ENCODE data around the gene CAMK4. TPM values are rescaled to one million over a fixed set of nuclear protein-coding genes. Genes with fewer than 3 reads are reported as not detected.
"Not testable (repeated sequence)": the region's sequence is repeated elsewhere in the genome, so short reads cannot be mapped to it uniquely, and the experiment has no call there.

The CAMK4 gene
- total RNA-seq, 1 donor from 2014 or later, result 12.0 TPM

- no peak for DNase-seq (ENCODE audit: low spot score)
These were observed 31.9 kb downstream of the CAMK4 start for GRCh38 chr5:111256128-111256527.

DNA sequence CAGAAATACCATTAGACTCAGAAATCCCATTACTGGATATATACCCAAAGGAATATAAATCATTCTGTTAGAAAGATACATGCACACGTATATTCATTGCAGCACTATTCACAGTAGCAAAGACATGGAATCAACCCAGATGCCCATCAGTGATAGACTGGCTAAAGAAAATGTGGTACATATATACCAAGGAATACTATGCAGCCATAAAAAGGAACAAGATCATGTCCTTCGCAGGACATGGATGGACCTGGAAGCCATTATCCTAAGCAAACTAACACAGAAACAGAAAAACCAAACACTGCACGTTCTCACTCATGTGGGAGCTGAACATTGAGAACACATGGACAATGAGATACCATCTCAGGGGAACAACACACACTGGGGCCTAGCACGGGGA is 33.4 kb downstream of the CAMK4 start:
- DNase-seq (ENCODE audit: low spot score), result not testable (repeated sequence)

- DNase-seq (ENCODE audit: low spot score), result no peak
These were observed 35.5 kb downstream of the CAMK4 start for GRCh38 chr5:111259636-111260035.

GRCh38 chr5:111261610-111262009 is 37.4 kb downstream of the CAMK4 start:
- DNase-seq (ENCODE audit: low spot score), result no peak

DNA sequence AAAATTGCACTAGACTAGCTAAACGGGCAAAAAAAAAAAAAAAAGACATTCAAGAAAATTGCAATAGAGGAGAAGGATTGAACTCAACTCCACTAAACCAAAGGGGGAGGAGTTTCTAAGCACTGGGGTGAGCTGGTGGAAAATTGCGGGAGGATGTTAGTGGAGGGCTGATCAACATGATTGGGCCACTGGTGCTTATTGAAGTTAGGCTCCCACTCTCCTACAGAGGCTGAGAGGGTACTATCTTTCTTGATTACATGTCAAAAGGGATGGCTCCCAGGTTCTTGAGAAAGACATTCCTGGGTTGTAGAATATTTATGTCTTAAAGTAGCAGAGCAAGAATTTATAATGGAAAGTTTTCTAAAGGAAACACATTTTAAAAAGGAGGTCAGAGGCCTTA is 38.0 kb downstream of the CAMK4 start:
- no peak for DNase-seq (ENCODE audit: low spot score)

GRCh38 chr5:111262815-111263214 is 38.6 kb downstream of the CAMK4 start:
- no peak for DNase-seq (ENCODE audit: low spot score)

DNA sequence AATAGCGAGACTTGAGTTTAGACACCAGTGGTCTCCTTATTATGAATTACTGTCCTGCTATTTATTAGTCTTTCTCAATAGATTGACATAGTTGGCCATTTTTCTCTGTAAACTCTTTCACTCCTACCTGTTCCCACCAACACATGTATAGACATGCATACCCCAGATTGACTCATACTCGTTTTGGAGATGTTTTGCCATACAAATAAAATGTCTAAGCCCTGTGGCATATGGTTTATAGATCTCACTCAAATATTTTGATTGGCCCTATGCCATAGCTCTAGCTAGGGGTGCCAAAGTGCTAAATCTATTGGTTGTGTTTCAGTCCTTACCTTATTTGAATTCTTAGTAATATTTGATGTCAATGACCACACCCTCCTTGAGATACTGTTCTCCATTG is 42.3 kb downstream of the CAMK4 start:
- DNase-seq (ENCODE audit: low spot score), result no peak

- DNase-seq (ENCODE audit: low spot score), result no peak
These were observed 44.1 kb downstream of the CAMK4 start for GRCh38 chr5:111268300-111268699.

DNA sequence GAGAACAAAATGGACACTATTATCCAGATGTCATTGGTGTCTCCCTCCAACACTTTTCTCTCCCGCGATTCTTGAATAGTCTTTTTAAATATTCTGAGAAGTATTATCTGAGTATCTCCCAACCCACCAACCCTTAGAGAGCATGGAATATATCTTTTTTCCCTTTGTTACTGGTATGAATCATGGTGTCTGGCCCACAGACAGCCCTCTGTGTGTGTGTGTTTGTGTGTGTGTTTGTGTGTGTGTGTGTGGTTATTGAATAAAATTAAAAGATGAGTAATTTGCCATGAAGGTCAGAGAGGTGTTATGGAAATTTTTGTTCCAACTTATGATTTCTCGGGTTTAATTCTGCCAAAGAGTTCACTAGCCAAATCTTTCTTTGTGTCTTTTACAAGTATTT is 47.7 kb downstream of the CAMK4 start:
- DNase-seq (ENCODE audit: low spot score), result no peak

DNA sequence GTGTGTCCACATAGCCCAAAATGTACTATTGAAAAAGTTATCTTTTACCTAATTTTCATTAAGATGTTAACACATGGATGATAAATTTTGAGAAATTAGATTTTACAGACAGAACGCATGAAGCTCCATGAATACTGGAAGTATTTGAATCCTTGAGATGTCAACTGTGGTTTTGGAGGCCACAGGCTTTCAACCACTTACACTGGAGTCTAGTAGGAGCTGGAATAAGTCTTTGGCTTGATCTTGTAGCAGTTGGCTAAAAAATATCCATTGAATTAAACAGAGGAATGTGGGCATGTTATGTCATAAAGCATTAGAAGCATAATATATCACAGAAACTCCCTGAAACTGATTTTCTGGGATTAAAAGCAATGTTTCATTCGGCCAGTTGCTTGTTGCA is 52.9 kb downstream of the CAMK4 start:
- DNase-seq (ENCODE audit: low spot score), result no peak

GRCh38 chr5:111278858-111279504 is 54.8 kb downstream of the CAMK4 start:
- DNase-seq (ENCODE audit: low spot score), result no peak

DNA sequence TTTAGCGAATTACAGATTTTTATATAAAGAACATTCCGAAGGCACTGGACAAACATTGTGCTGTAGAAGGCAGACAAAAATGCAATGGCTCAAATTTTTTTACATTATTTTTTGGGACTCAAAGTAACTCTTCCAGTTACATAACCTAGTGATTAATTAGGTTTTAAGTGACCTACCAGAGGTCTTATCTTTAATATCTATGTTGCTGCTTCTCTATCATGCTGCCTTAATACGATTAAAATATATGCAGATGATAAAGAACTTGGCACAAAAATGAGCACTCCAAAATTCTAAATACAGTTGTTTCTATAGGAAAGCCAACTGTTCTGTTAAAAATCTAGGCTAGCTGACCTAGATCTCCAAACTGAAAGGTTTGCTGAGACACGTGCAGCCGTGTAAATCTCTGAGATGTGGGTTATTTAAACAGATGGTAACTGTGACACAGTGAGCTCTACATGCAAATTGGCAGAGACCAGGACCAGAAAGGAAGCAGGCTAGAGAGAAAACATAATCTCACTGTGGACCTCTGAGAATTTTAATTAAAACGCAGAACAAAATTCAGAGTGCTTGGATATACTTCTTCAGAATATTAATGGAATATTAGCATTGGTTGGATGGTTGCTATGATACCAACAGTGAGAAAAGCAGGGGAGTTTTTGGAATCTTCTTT is 56.2 kb downstream of the CAMK4 start:
- DNase-seq (ENCODE audit: low spot score), result no peak

GRCh38 chr5:111282798-111283197 is 58.6 kb downstream of the CAMK4 start:
- no peak for DNase-seq (ENCODE audit: low spot score)

DNA sequence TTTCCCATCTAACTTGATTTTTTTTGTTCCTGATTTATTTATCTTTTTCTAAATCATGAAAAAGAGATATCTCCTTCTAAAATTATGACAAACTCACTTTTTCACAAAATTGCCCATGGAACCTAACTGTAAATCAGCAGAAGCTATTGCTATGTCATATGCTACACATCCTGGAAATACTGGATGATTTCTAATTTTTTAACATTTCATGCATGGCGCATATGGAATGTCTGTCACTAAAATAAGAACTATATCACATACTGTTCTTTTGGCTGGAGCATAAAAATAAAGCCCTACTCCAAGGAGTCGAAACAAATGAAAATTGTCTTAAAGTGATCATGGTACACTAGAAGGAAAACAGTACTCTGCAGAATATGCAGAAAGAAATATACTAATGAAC is 60.6 kb downstream of the CAMK4 start:
- no peak for DNase-seq (ENCODE audit: low spot score)

DNA sequence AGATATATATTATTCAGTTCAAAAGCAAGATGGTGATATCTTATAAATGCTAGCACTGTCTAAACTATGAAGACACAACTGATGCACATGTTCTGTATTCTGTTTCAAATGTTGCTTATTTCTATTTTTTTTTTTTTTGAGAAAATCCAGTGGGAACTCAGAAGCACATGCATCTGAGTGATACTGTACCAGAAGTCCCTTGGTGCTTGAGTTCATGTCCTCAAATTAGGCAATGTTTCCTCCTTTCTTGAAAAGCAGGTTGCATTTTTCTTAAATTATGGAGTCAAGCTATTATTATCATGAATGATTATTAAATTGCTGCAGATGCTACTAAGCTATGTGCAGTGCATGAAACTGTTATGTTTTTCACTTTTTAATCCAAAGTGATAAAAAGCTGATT is 70.4 kb downstream of the CAMK4 start:
- DNase-seq (ENCODE audit: low spot score), result no peak

GRCh38 chr5:111295649-111296048 is 71.5 kb downstream of the CAMK4 start:
- DNase-seq (ENCODE audit: low spot score), result no peak

- DNase-seq (ENCODE audit: low spot score), result no peak
These were observed 72.4 kb downstream of the CAMK4 start for GRCh38 chr5:111296570-111296969.

- no peak for DNase-seq (ENCODE audit: low spot score)
These were observed 74.9 kb downstream of the CAMK4 start for GRCh38 chr5:111299067-111299481.

DNA sequence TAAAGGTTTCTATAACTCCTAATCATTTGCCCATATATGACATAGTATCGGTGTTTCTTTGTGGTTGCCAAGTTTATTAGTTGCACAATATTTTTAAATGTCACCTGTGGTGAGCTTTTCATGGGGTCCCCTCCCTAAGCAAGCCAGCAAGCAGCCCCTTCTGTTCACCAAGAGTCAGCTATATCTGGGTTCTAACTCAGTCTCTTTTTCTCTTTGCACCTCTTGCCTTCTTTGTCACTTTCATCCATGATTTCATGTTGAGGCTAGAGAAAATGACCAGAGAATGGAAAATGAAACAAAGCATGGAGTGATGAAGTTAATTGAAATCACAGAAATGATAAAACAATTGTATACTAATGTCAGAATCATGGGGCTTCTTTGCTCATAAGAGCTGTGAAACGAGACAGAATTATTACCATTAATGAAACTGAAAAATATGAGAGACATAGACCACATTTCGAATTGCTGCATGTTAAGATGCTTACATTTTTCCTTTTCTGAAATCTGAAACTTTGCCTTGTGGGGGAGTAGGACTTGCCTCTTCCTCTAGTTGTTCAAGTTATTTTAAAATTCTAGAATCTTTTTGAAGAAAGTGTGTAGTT is 75.7 kb downstream of the CAMK4 start:
- DNase-seq (ENCODE audit: low spot score), result no peak

DNA sequence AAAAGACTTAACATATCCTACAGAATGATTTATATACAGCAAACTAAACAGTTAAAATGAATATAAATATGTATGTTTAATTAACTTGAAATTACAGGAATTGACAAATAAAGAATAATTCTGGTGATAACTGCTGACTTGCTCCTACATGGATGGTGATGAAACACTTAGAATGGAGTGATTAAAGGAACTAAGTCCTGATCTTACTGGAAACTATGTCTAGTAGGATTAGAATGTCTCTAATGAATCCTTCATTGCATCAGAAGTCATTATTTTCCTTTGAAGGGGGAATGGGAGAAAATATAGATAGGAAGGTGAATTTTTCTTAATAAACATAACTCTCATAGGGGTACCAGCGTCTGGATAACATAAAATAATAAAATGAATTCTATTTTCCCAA is 77.1 kb downstream of the CAMK4 start:
- DNase-seq (ENCODE audit: low spot score), result no peak

DNA sequence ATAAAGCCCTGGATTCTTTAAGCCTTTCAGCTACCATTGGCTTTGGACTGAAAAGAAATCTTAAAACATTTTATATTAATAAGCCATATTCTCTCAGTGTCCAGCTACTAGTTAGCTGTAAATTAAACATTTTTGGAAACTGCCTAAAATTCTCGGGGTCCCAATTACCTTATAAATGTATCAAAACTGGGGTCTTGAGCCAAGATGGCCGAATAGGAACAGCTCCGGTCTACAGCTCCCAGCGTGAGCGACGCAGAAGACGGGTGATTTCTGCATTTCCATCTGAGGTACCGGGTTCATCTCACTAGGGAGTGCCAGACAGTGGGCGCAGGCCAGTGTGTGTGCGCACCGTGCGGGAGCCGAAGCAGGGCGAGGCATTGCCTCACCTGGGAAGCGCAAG is 77.9 kb downstream of the CAMK4 start:
- not testable (repeated sequence) for DNase-seq (ENCODE audit: low spot score)

- DNase-seq (ENCODE audit: low spot score), result no peak
These were observed 84.8 kb downstream of the CAMK4 start for GRCh38 chr5:111308951-111309350.

DNA sequence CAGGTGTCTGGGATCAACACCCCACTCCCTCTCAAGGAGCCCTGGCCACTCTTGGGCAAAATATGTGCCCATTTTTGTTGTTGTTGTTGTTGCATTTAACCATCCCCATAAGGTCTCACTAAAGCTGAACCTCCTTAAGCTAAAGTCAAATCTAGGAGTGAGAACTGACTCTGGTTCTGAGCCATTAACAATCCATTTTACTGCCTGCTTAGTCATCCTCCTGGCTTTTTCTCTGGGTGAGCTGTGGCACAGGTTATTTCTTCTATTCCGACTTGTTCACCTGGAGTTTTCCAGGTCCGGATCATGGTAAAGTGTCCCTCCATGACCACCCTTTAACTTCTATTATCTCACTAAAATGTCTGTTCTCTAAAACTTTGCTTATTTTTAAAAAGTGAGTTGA is 85.2 kb downstream of the CAMK4 start:
- DNase-seq (ENCODE audit: low spot score), result no peak

Data from umbilical cord (tissue), 2 donors.